ENCODE measurements around the gene TYW1B. TPM values are rescaled to one million over a fixed set of nuclear protein-coding genes. Genes with fewer than 3 reads are reported as not detected.
"Not testable (repeated sequence)": the region's sequence is repeated elsewhere in the genome, so short reads cannot be mapped to it uniquely, and the experiment has no call there.

Gene TYW1B
- total RNA-seq, 1 donor from 2014 or later = 8.6 TPM

GRCh38 chr7:72695482-72695881, 132.5 kb downstream of the TYW1B start:
- H3K36me3 Mint-ChIP-seq (ENCODE audit: low read depth) = peaks cover 21% of the 10 kb centered on the region
- DNase-seq; H3K4me3 Mint-ChIP-seq; intact Hi-C loops (cut with micrococcal nuclease); POLR2A ChIA-PET; H3K27me3 Mint-ChIP-seq; H3K4me1 Mint-ChIP-seq; H3K9me3 Mint-ChIP-seq; H3K27ac Mint-ChIP-seq; ATAC-seq (ENCODE audit: low read depth); CTCF ChIA-PET: not testable (repeated sequence)

GRCh38 chr7:72691442-72691841, 136.6 kb downstream of the TYW1B start:
- CTCF ChIA-PET; H3K4me3 Mint-ChIP-seq; DNase-seq; POLR2A ChIA-PET; H3K27ac Mint-ChIP-seq; H3K9me3 Mint-ChIP-seq; H3K27me3 Mint-ChIP-seq; H3K4me1 Mint-ChIP-seq; ATAC-seq (ENCODE audit: low read depth); intact Hi-C loops (cut with micrococcal nuclease): not testable (repeated sequence)
- H3K36me3 Mint-ChIP-seq (ENCODE audit: low read depth) = peaks cover 23% of the 10 kb centered on the region

GRCh38 chr7:72690177-72690576, 137.8 kb downstream of the TYW1B start:
- POLR2A ChIA-PET, CTCF ChIA-PET: not testable (repeated sequence)

GRCh38 chr7:72689344-72689743, 138.7 kb downstream of the TYW1B start:
- H3K4me1 Mint-ChIP-seq; CTCF ChIA-PET; H3K4me3 Mint-ChIP-seq; intact Hi-C loops (cut with micrococcal nuclease); POLR2A ChIA-PET; H3K27ac Mint-ChIP-seq; DNase-seq; H3K27me3 Mint-ChIP-seq; ATAC-seq (ENCODE audit: low read depth); H3K9me3 Mint-ChIP-seq: not testable (repeated sequence)
- H3K36me3 Mint-ChIP-seq (ENCODE audit: low read depth) = peaks cover 18% of the 10 kb centered on the region

More at GRCh38 chr7:72690177-72690576, 137.8 kb downstream of the TYW1B start:
- H3K4me3 Mint-ChIP-seq; H3K4me1 Mint-ChIP-seq; H3K27me3 Mint-ChIP-seq; DNase-seq; H3K27ac Mint-ChIP-seq; intact Hi-C loops (cut with micrococcal nuclease); H3K9me3 Mint-ChIP-seq; ATAC-seq (ENCODE audit: low read depth): not testable (repeated sequence)
- H3K36me3 Mint-ChIP-seq (ENCODE audit: low read depth) = peaks cover 21% of the 10 kb centered on the region

GRCh38 chr7:72681211-72681610, 146.8 kb downstream of the TYW1B start:
- H3K27me3 Mint-ChIP-seq; POLR2A ChIA-PET; H3K4me3 Mint-ChIP-seq; H3K27ac Mint-ChIP-seq; intact Hi-C loops (cut with micrococcal nuclease); DNase-seq; CTCF ChIA-PET; ATAC-seq (ENCODE audit: low read depth); H3K9me3 Mint-ChIP-seq: not testable (repeated sequence)
- peaks cover 13% of the 10 kb centered on the region for H3K4me1 Mint-ChIP-seq
- H3K36me3 Mint-ChIP-seq (ENCODE audit: low read depth) = peaks cover 16% of the 10 kb centered on the region

GRCh38 chr7:72676880-72677279, 151.1 kb downstream of the TYW1B start:
- intact Hi-C loops (cut with micrococcal nuclease); CTCF ChIA-PET; ATAC-seq (ENCODE audit: low read depth); H3K4me1 Mint-ChIP-seq; H3K9me3 Mint-ChIP-seq; DNase-seq; H3K27ac Mint-ChIP-seq; POLR2A ChIA-PET; H3K27me3 Mint-ChIP-seq; H3K4me3 Mint-ChIP-seq: not testable (repeated sequence)
- peaks cover 21% of the 10 kb centered on the region for H3K36me3 Mint-ChIP-seq (ENCODE audit: low read depth)

- H3K4me1 Mint-ChIP-seq; H3K4me3 Mint-ChIP-seq; ATAC-seq (ENCODE audit: low read depth); intact Hi-C loops (cut with micrococcal nuclease); H3K9me3 Mint-ChIP-seq; H3K27ac Mint-ChIP-seq; DNase-seq; H3K27me3 Mint-ChIP-seq; POLR2A ChIA-PET; CTCF ChIA-PET: not testable (repeated sequence)
- peaks cover 21% of the 10 kb centered on the region for H3K36me3 Mint-ChIP-seq (ENCODE audit: low read depth)
These were observed 151.8 kb downstream of the TYW1B start for GRCh38 chr7:72676086-72676690.

GRCh38 chr7:72675686-72676085, 152.3 kb downstream of the TYW1B start:
- CTCF ChIA-PET; ATAC-seq (ENCODE audit: low read depth); H3K9me3 Mint-ChIP-seq; H3K27me3 Mint-ChIP-seq; DNase-seq; H3K27ac Mint-ChIP-seq; intact Hi-C loops (cut with micrococcal nuclease); H3K4me3 Mint-ChIP-seq; POLR2A ChIA-PET; H3K4me1 Mint-ChIP-seq: not testable (repeated sequence)
- peaks cover 21% of the 10 kb centered on the region for H3K36me3 Mint-ChIP-seq (ENCODE audit: low read depth)

- H3K4me3 Mint-ChIP-seq = no peak overlapping the region
- ATAC-seq (ENCODE audit: low read depth) = no peak
- no peaks in the 10 kb centered on the region for H3K27me3 Mint-ChIP-seq
- no peak for DNase-seq
- no peak overlapping the region for H3K27ac Mint-ChIP-seq
- ChIA-PET POLR2A (no interaction called here), CTCF (no interaction called here)
- H3K4me1 Mint-ChIP-seq = no peaks in the 10 kb centered on the region
- TF ChIP-seq CTCF (IDR thresholded peaks at IDR 0.05) = no peak
- peaks cover 11% of the 10 kb centered on the region for H3K36me3 Mint-ChIP-seq (ENCODE audit: low read depth)
- H3K9me3 Mint-ChIP-seq = no peaks in the 10 kb centered on the region
- intact Hi-C loops (cut with micrococcal nuclease) = no loop called here
These were observed 153.6 kb downstream of the TYW1B start for GRCh38 chr7:72674394-72674793.

- DNase-seq; H3K27ac Mint-ChIP-seq; H3K4me1 Mint-ChIP-seq; H3K36me3 Mint-ChIP-seq (ENCODE audit: low read depth); ATAC-seq (ENCODE audit: low read depth); H3K9me3 Mint-ChIP-seq; POLR2A ChIA-PET; H3K4me3 Mint-ChIP-seq; H3K27me3 Mint-ChIP-seq; intact Hi-C loops (cut with micrococcal nuclease); CTCF ChIA-PET: not testable (repeated sequence)
These were observed 157.2 kb downstream of the TYW1B start for GRCh38 chr7:72670850-72671249.

GRCh38 chr7:72668435-72668834, 159.6 kb downstream of the TYW1B start:
- POLR2A ChIA-PET; ATAC-seq (ENCODE audit: low read depth); intact Hi-C loops (cut with micrococcal nuclease); H3K4me1 Mint-ChIP-seq; H3K9me3 Mint-ChIP-seq; H3K27ac Mint-ChIP-seq; H3K27me3 Mint-ChIP-seq; CTCF ChIA-PET; DNase-seq; H3K4me3 Mint-ChIP-seq; H3K36me3 Mint-ChIP-seq (ENCODE audit: low read depth): not testable (repeated sequence)

- intact Hi-C loops (cut with micrococcal nuclease); H3K9me3 Mint-ChIP-seq; H3K27me3 Mint-ChIP-seq; H3K27ac Mint-ChIP-seq; H3K36me3 Mint-ChIP-seq (ENCODE audit: low read depth); ATAC-seq (ENCODE audit: low read depth); CTCF ChIA-PET; DNase-seq; H3K4me3 Mint-ChIP-seq; H3K4me1 Mint-ChIP-seq; POLR2A ChIA-PET: not testable (repeated sequence)
These were observed 161.0 kb downstream of the TYW1B start for GRCh38 chr7:72667049-72667448.

Data from activated B cell treated with CpG ODN at 0.5 μM for 24 hours (primary cell).